ENCODE data around the gene FAM20A. TPM values are rescaled to one million over a fixed set of nuclear protein-coding genes. Genes with fewer than 3 reads are reported as not detected.
A peak's percentile ranks its signal among the peaks of the same experiment; 100 is the strongest.

FAM20A gene
- polyA plus RNA-seq, 3 donors: 0.91 to 1.6 TPM; not detected in 1

- H4K20me1 ChIP-seq (ENCODE audit: insufficient read depth, low read length): no peaks in the 10 kb centered on the region
- H3K4me1 ChIP-seq (ENCODE audit: control insufficient read depth in 1 of 2, insufficient read depth in 2 of 2, low read length in 2 of 2): peaks cover 37 to 42% of the 10 kb centered on the region in 2 donors
- H3K4me2 ChIP-seq (replicated peaks; ENCODE audit: extremely low read depth, low read length, poor library complexity, severe bottlenecking): no peak overlapping the region
- Mint-ChIP-seq H3K36me3 (peaks cover 9 to 29% of the 10 kb centered on the region in 2 donors), H3K27ac (peak overlapping the region; percentile 92 to 99 (median 95)), H3K9me3 (peaks cover 4 to 27% (median 15%) of the 10 kb centered on the region in 7 donors), H3K27me3 (ENCODE audit: low read depth in 3 of 3) (peaks cover 32 to 47% (median 41%) of the 10 kb centered on the region in 3 donors), H3K4me3 (peak overlapping the region; percentile 31 to 63), H3K4me1 (peaks cover 51% of the 10 kb centered on the region)
- WGBS (ENCODE audit: insufficient coverage): 15% methylated on average over 2 of the region's 6 CpGs
- peaks cover 47 to 52% of the 10 kb centered on the region in 2 donors for H3K27me3 ChIP-seq (ENCODE audit: control insufficient read depth in 2 of 2, insufficient read depth in 2 of 2, low read length in 2 of 2)
- H3K4me3 ChIP-seq (replicated peaks in 1 of 3; ENCODE audit: low read depth in 2 of 3, low read length in 3 of 3): no peak overlapping the region
- no peaks in the 10 kb centered on the region for H3K79me2 ChIP-seq (ENCODE audit: insufficient read depth, low read length)
- peak overlapping the region in 1 of 2 donors; percentile 29 for H3K27ac ChIP-seq (ENCODE audit: low read depth in 1 of 2, low read length in 2 of 2)
- no peak overlapping the region for H3K9ac ChIP-seq (ENCODE audit: insufficient read depth, low read length, poor library complexity, severe bottlenecking)
- peaks cover 0 to 13% of the 10 kb centered on the region in 2 donors for H3K9me3 ChIP-seq (replicated peaks in 1 of 2; ENCODE audit: control insufficient read depth in 1 of 2, insufficient read depth in 1 of 2, low read length in 2 of 2)
- no peak overlapping the region for H2AFZ ChIP-seq (ENCODE audit: insufficient read depth, low read depth, low read length, poor library complexity, severe bottlenecking)
- intact Hi-C loops (cut with micrococcal nuclease): loop anchor here (2.0 to 10.0 kb wide), 4 partner anchors 36 to 152 kb away; partner anchors contain the start of gene PRKAR1A (in 2 of the 2)
- DNase-seq: peak; percentile 78 to 93 (median 92)
- H3K36me3 ChIP-seq (replicated peaks in 1 of 2; ENCODE audit: control insufficient read depth in 1 of 2, insufficient read depth in 2 of 2, low read length in 2 of 2): no peaks in the 10 kb centered on the region
- TF ChIP-seq, protein P1, sequence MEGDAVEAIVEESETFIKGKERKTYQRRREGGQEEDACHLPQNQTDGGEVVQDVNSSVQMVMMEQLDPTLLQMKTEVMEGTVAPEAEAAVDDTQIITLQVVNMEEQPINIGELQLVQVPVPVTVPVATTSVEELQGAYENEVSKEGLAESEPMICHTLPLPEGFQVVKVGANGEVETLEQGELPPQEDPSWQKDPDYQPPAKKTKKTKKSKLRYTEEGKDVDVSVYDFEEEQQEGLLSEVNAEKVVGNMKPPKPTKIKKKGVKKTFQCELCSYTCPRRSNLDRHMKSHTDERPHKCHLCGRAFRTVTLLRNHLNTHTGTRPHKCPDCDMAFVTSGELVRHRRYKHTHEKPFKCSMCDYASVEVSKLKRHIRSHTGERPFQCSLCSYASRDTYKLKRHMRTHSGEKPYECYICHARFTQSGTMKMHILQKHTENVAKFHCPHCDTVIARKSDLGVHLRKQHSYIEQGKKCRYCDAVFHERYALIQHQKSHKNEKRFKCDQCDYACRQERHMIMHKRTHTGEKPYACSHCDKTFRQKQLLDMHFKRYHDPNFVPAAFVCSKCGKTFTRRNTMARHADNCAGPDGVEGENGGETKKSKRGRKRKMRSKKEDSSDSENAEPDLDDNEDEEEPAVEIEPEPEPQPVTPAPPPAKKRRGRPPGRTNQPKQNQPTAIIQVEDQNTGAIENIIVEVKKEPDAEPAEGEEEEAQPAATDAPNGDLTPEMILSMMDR (IDR thresholded peaks at IDR 0.05): no peak
Observed at GRCh38 chr17:68603027-68603426, 1.9 kb upstream of the FAM20A start.

- H3K4me1 ChIP-seq (ENCODE audit: control insufficient read depth in 1 of 2, insufficient read depth in 2 of 2, low read length in 2 of 2): peaks cover 37 to 42% of the 10 kb centered on the region in 2 donors
- H3K27me3 ChIP-seq (ENCODE audit: control insufficient read depth in 2 of 2, insufficient read depth in 2 of 2, low read length in 2 of 2): peaks cover 49 to 57% of the 10 kb centered on the region in 2 donors
- H3K27ac ChIP-seq (ENCODE audit: low read depth in 1 of 2, low read length in 2 of 2): no peak overlapping the region
- H2AFZ ChIP-seq (ENCODE audit: insufficient read depth, low read depth, low read length, poor library complexity, severe bottlenecking): no peak overlapping the region
- TF ChIP-seq, protein P1 (IDR thresholded peaks at IDR 0.05): no peak
- Mint-ChIP-seq H3K4me1 (peaks cover 51% of the 10 kb centered on the region), H3K9me3 (peaks cover 2 to 19% (median 9%) of the 10 kb centered on the region in 7 donors), H3K27me3 (ENCODE audit: low read depth in 3 of 3) (peaks cover 38 to 53% (median 45%) of the 10 kb centered on the region in 3 donors), H3K36me3 (peaks cover 7 to 34% of the 10 kb centered on the region in 2 donors), H3K27ac (peak overlapping the region; percentile 76 to 99 (median 95)), H3K4me3 (peak overlapping the region; percentile 74 to 87)
- DNase-seq: peak in 2 of 3 donors; percentile 27 to 32
- H4K20me1 ChIP-seq (ENCODE audit: insufficient read depth, low read length): no peaks in the 10 kb centered on the region
- intact Hi-C loops (cut with micrococcal nuclease): loop anchor here (2.0 to 10.0 kb wide), 4 partner anchors 35 to 153 kb away; partner anchors contain the start of gene PRKAR1A (in 2 of the 2)
- peaks cover 0 to 7% of the 10 kb centered on the region in 2 donors for H3K9me3 ChIP-seq (replicated peaks in 1 of 2; ENCODE audit: control insufficient read depth in 1 of 2, insufficient read depth in 1 of 2, low read length in 2 of 2)
- no peak overlapping the region for H3K4me2 ChIP-seq (replicated peaks; ENCODE audit: extremely low read depth, low read length, poor library complexity, severe bottlenecking)
- H3K4me3 ChIP-seq (replicated peaks in 1 of 3; ENCODE audit: low read depth in 2 of 3, low read length in 3 of 3): peak overlapping the region in 1 of 3 experiments; percentile 72
- no peaks in the 10 kb centered on the region for H3K79me2 ChIP-seq (ENCODE audit: insufficient read depth, low read length)
- WGBS (ENCODE audit: insufficient coverage): no CpG with 5 or more reads among the region's 5 CpGs
- no peak overlapping the region for H3K9ac ChIP-seq (ENCODE audit: insufficient read depth, low read length, poor library complexity, severe bottlenecking)
- H3K36me3 ChIP-seq (replicated peaks in 1 of 2; ENCODE audit: control insufficient read depth in 1 of 2, insufficient read depth in 2 of 2, low read length in 2 of 2): no peaks in the 10 kb centered on the region
Observed at GRCh38 chr17:68602289-68602688, 1.1 kb upstream of the FAM20A start.

Data from CD14-positive monocyte (primary cell).